Measurements from ENCODE around the gene FLOT2.

- TF ChIP-seq, protein P1, sequence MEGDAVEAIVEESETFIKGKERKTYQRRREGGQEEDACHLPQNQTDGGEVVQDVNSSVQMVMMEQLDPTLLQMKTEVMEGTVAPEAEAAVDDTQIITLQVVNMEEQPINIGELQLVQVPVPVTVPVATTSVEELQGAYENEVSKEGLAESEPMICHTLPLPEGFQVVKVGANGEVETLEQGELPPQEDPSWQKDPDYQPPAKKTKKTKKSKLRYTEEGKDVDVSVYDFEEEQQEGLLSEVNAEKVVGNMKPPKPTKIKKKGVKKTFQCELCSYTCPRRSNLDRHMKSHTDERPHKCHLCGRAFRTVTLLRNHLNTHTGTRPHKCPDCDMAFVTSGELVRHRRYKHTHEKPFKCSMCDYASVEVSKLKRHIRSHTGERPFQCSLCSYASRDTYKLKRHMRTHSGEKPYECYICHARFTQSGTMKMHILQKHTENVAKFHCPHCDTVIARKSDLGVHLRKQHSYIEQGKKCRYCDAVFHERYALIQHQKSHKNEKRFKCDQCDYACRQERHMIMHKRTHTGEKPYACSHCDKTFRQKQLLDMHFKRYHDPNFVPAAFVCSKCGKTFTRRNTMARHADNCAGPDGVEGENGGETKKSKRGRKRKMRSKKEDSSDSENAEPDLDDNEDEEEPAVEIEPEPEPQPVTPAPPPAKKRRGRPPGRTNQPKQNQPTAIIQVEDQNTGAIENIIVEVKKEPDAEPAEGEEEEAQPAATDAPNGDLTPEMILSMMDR (IDR thresholded peaks at IDR 0.05; ENCODE audit: low read length) = no peak
- TF ChIP-seq EZH2 (IDR thresholded peaks at IDR 0.05; ENCODE audit: borderline replicate concordance, low read length) = no peak
These were observed 5.5 kb downstream of the FLOT2 start for GRCh38 chr17:28892024-28892423.
